ENCODE results near the gene TNFAIP3.

Gene TNFAIP3

DNA sequence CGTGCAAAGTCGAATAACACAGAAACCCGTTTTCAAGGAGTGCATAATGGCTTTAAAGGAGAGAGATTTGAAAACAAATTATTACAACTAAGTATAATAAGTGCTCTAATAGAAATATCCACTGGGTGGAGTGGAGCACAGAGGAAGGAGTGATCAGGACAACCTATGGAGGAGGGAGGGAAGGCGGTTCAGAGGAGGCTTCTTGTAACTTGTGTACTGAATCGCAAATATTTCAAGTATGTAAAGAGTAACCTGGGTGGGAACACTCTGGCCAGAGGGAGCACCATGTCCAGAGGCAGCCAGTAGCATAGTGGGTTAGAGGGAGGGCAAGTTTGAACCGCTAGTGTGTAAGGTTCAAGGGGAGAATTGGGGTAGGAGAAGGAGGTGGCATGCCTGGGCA, 21.6 kb upstream of the TNFAIP3 start:
- DNase-seq, result no peak

GRCh38 chr6:137846274-137846673, 20.8 kb upstream of the TNFAIP3 start:
- DNase-seq, result no peak

DNA sequence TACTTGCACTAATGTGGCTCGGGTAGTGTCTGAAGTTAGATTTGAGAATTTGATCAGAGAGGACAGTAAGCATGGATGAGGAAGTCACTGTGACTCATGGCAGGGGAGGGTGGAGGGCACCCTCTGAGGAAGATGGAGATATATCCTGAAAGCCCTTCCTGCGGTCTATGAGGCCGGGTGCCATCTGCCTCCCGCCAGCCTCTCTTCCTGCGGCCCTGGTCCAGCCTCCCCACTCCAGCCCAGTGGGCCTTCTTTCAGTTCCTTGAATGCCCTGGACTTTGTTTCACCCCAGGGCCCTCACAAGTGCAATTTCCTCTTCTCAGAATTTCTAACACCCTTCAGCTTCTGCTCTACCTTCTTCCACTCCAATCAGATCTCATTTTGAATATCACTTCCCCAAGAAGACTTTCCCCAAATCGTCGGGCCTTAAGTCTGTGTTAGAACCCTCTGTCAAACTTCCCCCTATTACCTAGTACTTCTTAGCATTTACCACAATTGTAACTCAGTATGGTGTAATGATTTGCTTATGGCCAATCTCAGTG, 20.2 kb upstream of the TNFAIP3 start:
- no peak for DNase-seq

DNA sequence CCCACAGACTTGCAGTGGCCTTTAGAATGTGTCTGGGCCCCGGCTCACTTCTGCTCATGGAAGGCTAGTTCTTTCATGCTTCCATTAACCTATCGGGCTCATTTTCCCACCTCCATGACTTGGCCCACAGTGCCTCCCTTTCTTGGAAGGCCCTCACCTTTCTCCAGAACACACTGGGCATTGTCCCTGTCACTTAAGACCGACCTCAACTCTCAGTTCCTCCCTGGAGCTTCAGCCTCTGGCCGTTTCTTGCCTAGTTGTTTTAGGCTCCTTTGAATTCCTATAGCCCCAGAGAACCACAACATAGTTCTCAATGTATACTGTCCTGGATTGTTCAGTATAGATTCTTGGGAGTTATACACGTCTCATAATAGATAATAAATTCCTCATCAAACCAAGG, 19.3 kb upstream of the TNFAIP3 start:
- DNase-seq, result no peak

- DNase-seq, result no peak
Observed at GRCh38 chr6:137848672-137849071, 18.4 kb upstream of the TNFAIP3 start.

DNA sequence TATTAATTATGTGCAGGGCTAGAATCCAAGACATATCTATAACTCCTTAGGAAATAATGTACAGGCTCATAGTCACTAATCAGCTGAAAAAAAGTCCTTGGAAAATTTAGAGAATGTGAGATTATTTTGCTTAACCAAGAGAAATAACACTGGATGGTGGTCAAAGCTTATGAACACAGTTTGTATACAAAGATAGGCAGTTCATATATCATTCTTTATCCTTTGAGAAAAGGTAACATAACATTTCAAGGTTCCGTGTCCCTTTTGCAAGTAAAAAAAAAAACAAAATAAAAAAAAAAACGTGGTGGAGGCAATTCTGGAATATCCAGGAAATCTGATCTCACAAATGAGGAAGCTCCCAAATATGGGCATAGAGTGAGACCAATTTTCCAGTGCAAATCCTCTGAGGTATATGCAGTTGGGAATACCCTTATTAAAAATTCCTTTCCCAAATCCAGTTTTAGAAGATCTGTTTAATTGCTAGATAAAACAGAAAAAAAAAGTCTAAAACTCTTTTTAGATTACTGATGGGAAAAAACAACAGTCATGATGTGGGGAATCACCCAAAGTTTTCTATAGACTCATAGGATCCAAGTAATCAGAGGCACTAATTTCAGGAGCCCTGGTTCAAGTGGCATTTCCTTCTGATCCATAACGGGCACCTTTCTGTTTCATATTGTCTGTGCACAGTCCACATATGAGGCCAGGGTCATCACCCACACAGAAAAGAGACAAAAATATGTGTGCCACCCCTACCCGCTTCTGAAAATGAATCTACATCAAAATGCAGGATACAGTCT, 17.7 kb upstream of the TNFAIP3 start:
- no peak for DNase-seq

DNA sequence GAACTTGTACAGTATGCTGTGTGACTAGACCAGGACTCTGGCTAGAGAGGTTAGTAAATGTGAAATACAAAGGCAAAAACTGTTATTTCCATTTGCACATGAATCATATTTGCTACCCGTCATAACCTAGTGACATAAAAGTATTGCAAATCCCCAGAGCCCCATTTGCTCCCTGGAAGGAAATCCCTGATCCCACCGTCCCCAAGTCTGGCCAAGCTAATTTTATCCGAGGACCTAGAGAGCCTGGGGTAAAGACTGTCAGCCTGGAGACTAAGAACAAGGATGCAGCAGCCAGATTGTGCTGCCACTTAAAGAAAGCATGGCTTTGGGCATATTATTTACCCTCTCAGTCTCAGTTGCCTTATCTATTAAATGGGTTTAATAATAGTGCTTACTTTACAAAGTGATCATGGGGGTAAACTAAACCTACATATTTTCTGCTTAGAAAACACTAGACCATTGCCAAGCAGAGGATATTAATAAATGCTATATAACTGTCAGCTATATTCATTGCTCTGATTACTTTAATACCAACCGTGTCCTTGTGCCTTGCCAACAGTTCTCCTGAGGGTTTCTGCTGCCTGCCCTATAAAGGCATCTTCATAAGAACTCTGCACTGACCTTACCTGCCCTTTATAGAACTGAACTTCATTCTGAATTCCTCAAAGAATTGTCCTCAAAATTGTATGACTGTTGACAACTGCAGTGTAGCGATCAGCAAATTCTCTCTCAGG, 16.9 kb upstream of the TNFAIP3 start:
- no peak for DNase-seq

DNA sequence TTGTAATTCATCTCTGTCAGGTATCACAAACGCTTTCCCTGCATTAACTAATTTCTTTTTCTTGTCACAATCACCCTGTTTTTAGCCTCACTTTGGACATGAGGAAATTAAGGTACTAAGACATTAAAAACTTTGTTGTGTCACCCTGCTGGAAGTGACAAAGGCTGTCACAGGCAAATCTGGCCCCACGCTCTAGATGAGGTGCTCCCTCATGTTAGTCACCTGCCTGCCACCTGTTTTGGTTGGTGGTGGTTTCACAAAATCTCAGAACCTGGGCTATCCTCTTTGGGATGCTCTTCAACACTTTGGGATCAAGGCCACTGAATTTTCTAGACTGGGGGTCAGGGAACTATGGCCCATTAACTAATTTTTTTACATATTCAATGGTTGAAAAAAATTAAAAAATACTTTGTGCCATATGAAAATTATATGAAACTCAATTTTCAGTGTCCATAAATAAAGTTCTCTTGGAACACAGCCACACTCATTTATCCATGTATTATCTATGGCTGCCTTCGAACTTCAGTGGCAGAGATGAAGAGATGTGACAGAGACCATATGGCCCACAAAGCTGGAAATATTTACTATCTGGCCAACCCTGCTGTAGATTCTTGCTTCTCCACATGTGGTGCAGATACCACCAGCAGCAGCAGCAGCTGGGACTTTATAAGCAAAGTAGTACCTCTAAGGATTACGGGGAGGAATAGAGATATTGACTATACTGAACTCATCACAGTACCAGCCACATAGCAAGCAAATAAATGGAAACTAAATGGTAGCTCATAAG, 16.1 kb upstream of the TNFAIP3 start:
- DNase-seq, result no peak

DNA sequence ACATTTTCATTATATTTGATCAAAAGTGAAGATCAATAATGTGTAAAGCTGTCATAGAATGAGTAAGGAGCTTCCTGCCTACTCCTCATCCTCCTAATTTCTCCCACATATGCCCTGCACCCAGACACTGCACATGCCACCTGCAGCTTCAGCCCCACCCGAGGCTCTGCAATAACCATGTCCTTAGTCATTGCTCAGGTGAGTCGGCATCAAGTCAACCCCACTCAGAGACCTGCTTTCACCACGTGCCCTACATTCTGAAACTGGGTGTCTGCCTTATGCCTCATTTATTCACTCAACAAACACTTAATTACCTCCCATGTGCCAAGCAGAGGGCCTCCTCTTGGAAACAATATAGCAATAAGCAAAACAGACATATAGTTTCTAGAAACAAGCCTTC, 15.4 kb upstream of the TNFAIP3 start:
- DNase-seq, result no peak

DNA sequence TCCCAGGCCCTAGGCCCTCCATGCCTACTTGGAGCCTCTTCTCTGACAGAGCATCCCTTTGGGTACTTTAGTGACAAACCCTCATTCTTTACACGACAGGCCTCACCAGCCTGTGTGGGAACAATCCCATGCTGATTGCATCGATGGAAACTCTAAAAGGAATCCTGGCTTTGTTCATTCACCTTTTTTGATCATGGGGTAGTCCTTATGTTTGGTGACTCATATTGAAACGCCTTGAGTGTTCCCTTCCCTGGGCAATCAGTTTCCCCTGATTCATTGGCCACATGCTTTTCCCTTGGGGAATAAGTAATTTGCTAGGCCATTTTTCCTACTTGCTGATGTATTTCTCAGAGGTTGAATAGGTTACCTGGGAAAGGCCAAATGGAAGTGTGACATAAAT, 14.7 kb upstream of the TNFAIP3 start:
- no peak for DNase-seq

GRCh38 chr6:137852811-137853210, 14.2 kb upstream of the TNFAIP3 start:
- DNase-seq, result no peak

- DNase-seq, result no peak
Observed at GRCh38 chr6:137853569-137854213, 13.4 kb upstream of the TNFAIP3 start.

DNA sequence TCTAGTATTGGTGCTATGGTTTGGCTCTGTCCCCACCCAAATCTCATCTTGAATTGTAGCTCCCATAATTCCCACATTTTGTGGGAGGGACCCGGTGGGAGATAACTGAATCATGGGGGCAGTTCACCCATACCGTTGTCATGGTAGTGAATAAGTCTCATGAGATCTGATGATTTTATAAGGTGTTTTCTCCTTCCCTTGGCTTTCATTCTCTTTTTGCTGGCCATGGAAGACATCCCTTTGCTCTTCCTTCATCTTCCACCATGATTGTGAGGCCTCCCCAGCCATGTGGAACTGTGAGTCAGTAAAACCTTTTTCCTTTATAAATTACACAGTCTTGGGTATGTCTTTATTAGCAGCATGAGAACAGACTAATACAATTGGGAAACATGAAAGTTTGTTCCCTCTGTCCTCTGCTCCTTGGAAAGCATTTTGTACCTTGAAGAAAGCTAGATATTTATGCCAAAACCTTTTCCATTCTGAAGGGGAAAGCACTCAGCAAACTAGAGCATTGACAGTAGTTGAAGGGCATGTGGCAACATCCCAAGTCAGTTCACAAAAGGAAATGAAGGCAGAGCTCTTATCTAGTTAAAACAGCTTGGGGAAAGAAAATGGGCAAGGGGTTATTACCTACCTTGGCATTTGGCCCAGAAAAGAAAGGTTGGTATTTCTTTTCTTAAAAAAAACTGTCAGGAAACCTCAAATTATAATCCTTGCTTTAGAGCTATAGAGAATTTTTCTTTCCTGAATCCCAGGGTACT, 10.7 kb upstream of the TNFAIP3 start:
- peak; percentile 81 for DNase-seq

- no peak for DNase-seq
Observed at GRCh38 chr6:137859025-137859424, 8.0 kb upstream of the TNFAIP3 start.

GRCh38 chr6:137860394-137861005, 6.6 kb upstream of the TNFAIP3 start:
- no peak for DNase-seq

GRCh38 chr6:137861550-137862337, 5.3 kb upstream of the TNFAIP3 start:
- no peak for DNase-seq

GRCh38 chr6:137862419-137863090, 4.5 kb upstream of the TNFAIP3 start:
- DNase-seq, result no peak

DNA sequence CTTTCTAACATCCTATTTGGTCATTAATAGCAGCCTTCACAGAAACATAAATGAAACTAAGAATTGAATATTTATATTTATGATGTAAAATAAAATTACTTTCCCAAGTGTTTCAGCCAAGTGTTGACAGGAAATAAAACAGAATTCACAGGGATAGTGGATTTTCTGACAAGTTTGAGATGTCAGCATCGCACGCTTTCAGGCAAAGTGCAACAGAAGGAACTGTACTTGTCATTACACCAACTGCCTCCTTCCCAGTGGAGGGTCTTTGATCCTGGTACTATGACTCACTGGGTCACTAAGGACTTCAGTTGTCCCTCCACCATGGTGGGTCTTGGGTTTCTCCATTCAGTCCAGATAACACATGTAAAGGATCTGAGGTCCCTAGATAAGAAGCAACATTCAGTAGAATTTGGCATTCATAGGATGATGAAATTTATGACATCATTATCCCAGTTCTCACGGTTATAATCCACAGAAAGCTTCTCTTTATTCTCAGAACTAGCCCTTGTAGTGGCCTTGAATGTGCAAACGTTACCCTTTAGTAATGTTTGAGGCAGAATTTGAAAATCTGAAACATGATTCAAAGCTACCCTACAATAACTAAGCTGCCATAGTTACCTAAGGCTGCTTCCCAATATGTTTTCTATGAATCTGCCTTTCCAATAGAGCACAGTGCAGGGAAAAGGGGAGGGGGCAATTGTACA, 3.8 kb upstream of the TNFAIP3 start:
- DNase-seq, result no peak

DNA sequence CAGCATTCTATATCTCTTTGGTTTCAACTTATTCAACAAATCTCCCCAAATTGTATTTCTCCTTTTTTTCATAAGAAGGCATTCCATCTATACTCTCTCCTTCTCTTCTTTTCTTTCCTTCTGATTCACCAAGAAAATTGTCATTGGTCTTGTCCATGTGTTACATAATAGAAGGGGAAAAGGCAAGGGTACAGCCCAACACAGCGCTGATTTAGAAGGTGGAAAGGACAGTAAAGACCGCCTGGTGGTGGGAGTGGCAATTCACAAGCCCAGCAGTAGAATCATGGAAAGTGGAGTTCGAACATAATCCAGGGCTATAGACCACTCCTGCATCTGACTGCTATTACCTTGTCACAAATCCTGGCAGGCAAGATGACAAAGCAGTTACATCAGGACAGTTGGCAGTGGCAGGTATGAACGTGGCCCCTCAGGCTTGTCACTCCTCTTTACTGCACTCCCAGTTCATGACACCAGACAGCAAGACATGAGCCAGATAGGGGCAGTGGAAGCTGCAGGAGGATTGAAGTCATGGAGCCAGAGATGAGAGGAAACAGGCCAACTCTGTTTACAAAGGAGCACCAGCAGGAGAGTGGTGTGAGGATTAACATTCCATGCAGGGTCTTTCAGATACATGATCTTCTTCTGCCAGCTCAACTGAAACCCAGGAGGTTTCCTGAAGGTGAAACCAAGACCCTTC, 2.1 kb upstream of the TNFAIP3 start:
- DNase-seq, result no peak
